Activated B cell treated with CpG ODN at 0.5 μM for 24 hours (primary cell): ENCODE data around the gene LYPD4. TPM values are rescaled to one million over a fixed set of nuclear protein-coding genes. Genes with fewer than 3 reads are reported as not detected.

ENCODE experiments used
- ATAC-seq: fragments of 200-7000 bp; cut with Tn5 transposase; one replicate; pipeline ENCODE4 v1.10.0; 2021; ENCODE audit warnings: low read depth, mild to moderate bottlenecking, moderate library complexity
- CTCF ChIA-PET: fragments of 350-600 bp; sonication (Branson Sonifier 250); formaldehyde crosslinking; loops from one replicate; lab custom pipeline; 2021; ENCODE audit warnings: antibody characterized with exemption; lab: Charles Lee
- POLR2A ChIA-PET: fragments of 350-600 bp; sonication (Branson Sonifier 250); formaldehyde crosslinking; loops from one replicate; lab custom pipeline; 2021; ENCODE audit warnings: antibody characterized with exemption; lab: Charles Lee
- DNase-seq: peaks from one replicate; pipeline ENCODE4 v3.0.0; 2022
- H3K27ac Mint-ChIP-seq: one replicate; pipeline ENCODE4 v1.8.0; 2020; ENCODE audit warnings: mixed read lengths
- H3K27me3 Mint-ChIP-seq: one replicate; pipeline ENCODE4 v1.8.0; 2021; ENCODE audit warnings: mixed read lengths
- H3K36me3 Mint-ChIP-seq: one replicate; pipeline ENCODE4 v1.8.0; 2021; ENCODE audit warnings: low read depth, mixed read lengths
- H3K4me1 Mint-ChIP-seq: one replicate; pipeline ENCODE4 v1.8.0; 2021; ENCODE audit warnings: mixed read lengths
- H3K4me3 Mint-ChIP-seq: one replicate; pipeline ENCODE4 v1.8.0; 2020; ENCODE audit warnings: mild to moderate bottlenecking, mixed read lengths
- H3K9me3 Mint-ChIP-seq: one replicate; pipeline ENCODE4 v1.8.0; 2020; ENCODE audit warnings: mixed read lengths
- CTCF ChIP-seq: fragments of 200-600 bp; IDR thresholded peaks from one replicate; pipeline ENCODE4 v1.8.0; 2022; ENCODE audit warnings: antibody characterized with exemption, mild to moderate bottlenecking
- intact Hi-C: fragments of 100-400 bp; cut with micrococcal nuclease; formaldehyde crosslinking; loops from one replicate; pipeline ENCODE4 v1.15.1; 2024
- total RNA-seq: library from RNA; stranded (reverse); gene quantifications from 2 replicates; pipeline ENCODE4 v1.2.3, GENCODE V29; 2022

The LYPD4 gene
- total RNA-seq, 1 donor from 2014 or later: not detected

- Mint-ChIP-seq H3K4me1 (peaks cover 41% of the 10 kb centered on the region), H3K4me3 (no peak overlapping the region), H3K27ac (no peak overlapping the region), H3K27me3 (peaks cover 2% of the 10 kb centered on the region), H3K36me3 (no peaks in the 10 kb centered on the region), H3K9me3 (no peaks in the 10 kb centered on the region)
- TF ChIP-seq CTCF: no peak
- CTCF ChIA-PET: interaction anchor here (1.0 kb wide), 1 partner anchor 47 kb away, joined by 3 read pairs; no protein-coding TSS in a partner anchor
- ATAC-seq (no peak), DNase-seq (no peak)
- POLR2A ChIA-PET: no interaction called here
- intact Hi-C loops: no loop called here
Observed at GRCh38 chr19:41799444-41800000, 45.0 kb downstream of the LYPD4 start.

GRCh38 chr19:41796901-41797300, 47.6 kb downstream of the LYPD4 start:
- no peak for ATAC-seq
- Mint-ChIP-seq H3K9me3 (no peaks in the 10 kb centered on the region), H3K4me1 (peaks cover 21% of the 10 kb centered on the region), H3K4me3 (no peak overlapping the region), H3K27me3 (peaks cover 13% of the 10 kb centered on the region), H3K36me3 (no peaks in the 10 kb centered on the region), H3K27ac (no peak overlapping the region)
- ChIA-PET CTCF (interaction anchor here (6.4 kb wide), 1 partner anchor 26 kb away, joined by 206 read pairs; no protein-coding TSS in a partner anchor), POLR2A (no interaction called here)
- DNase-seq: no peak
- no peak for TF ChIP-seq CTCF
- intact Hi-C loops: loop anchor here (2.0 kb wide), 1 partner anchor 14 kb away; no protein-coding TSS in a partner anchor

- CTCF ChIA-PET: interaction anchor here (2.1 to 6.4 kb wide), 4 partner anchors 11 to 89 kb away, joined by 5 to 206 read pairs (median 18); no protein-coding TSS in a partner anchor
- peaks cover 15% of the 10 kb centered on the region for H3K4me1 Mint-ChIP-seq
- intact Hi-C loops: loop anchor here (2.0 kb wide), 1 partner anchor 14 kb away; no protein-coding TSS in a partner anchor
Observed at GRCh38 chr19:41796362-41796761, 48.1 kb downstream of the LYPD4 start, which contains the start of gene CEACAM3. CEACAM3 (plus strand) TSS chr19:41796587; CDS start chr19:41796678, 91 bp downstream.

GRCh38 chr19:41795031-41795461, 49.4 kb downstream of the LYPD4 start:
- ChIA-PET CTCF (interaction anchor here (0.7 to 6.4 kb wide), 15 partner anchors 9 to 157 kb away, joined by 3 to 206 read pairs (median 5); no protein-coding TSS in a partner anchor), POLR2A (interaction anchor here (1.0 to 1.5 kb wide), 3 partner anchors 9 to 16 kb away, joined by 3 read pairs; no protein-coding TSS in a partner anchor)
- H3K4me3 Mint-ChIP-seq: no peak overlapping the region
- peaks cover 9% of the 10 kb centered on the region for H3K4me1 Mint-ChIP-seq
- H3K27ac Mint-ChIP-seq: no peak overlapping the region
- H3K27me3 Mint-ChIP-seq: peaks cover 17% of the 10 kb centered on the region
- no peaks in the 10 kb centered on the region for H3K9me3 Mint-ChIP-seq
- TF ChIP-seq CTCF: no peak
- DNase-seq: no peak
- intact Hi-C loops: no loop called here
- no peaks in the 10 kb centered on the region for H3K36me3 Mint-ChIP-seq
- peak; percentile 97 for ATAC-seq

More at GRCh38 chr19:41796362-41796761, 48.1 kb downstream of the LYPD4 start, which contains the start of gene CEACAM3:
- H3K4me3 Mint-ChIP-seq: no peak within 1 kb of the TSS
- no peak for TF ChIP-seq CTCF
- peaks cover 13% of the 10 kb centered on the region for H3K27me3 Mint-ChIP-seq
- DNase-seq (no peak), ATAC-seq (no peak)
- H3K27ac Mint-ChIP-seq: no peak within 1 kb of the TSS
- no peaks in the 10 kb centered on the region for H3K9me3 Mint-ChIP-seq
- H3K36me3 Mint-ChIP-seq: no peaks in the 10 kb centered on the region
- POLR2A ChIA-PET: no interaction called here

- POLR2A ChIA-PET: interaction anchor here (1.0 kb wide), 1 partner anchor 28 kb away, joined by 9 read pairs; no protein-coding TSS in a partner anchor
- no peak for TF ChIP-seq CTCF
- ATAC-seq: no peak
- DNase-seq: no peak
- Mint-ChIP-seq H3K36me3 (no peaks in the 10 kb centered on the region), H3K27me3 (peaks cover 21% of the 10 kb centered on the region), H3K4me3 (no peak overlapping the region), H3K9me3 (no peaks in the 10 kb centered on the region), H3K27ac (no peak overlapping the region), H3K4me1 (peaks cover 9% of the 10 kb centered on the region)
- intact Hi-C loops: loop anchor here (1.0 to 5.0 kb wide), 3 partner anchors 28 to 164 kb away; no protein-coding TSS in a partner anchor
- CTCF ChIA-PET: interaction anchor here (1.0 to 6.4 kb wide), 12 partner anchors 10 to 159 kb away, joined by 3 to 206 read pairs (median 6); no protein-coding TSS in a partner anchor
Observed at GRCh38 chr19:41793414-41793727, 51.1 kb downstream of the LYPD4 start.
